Activated CD8-positive, alpha-beta memory T cell treated with anti-CD3 and anti-CD28 coated beads for 36 hours (primary cell): ENCODE data around the gene TRAF5. TPM values are rescaled to one million over a fixed set of nuclear protein-coding genes. Genes with fewer than 3 reads are reported as not detected.
"Not testable (repeated sequence)": the region's sequence is repeated elsewhere in the genome, so short reads cannot be mapped to it uniquely, and the experiment has no call there.

ENCODE experiments used
- CTCF ChIA-PET: fragments of 350-600 bp; sonication (Branson Sonifier 250); formaldehyde crosslinking; loops from one replicate; lab custom pipeline; 2021; ENCODE audit warnings: antibody characterized with exemption; lab: Charles Lee
- POLR2A ChIA-PET: fragments of 350-600 bp; sonication (Branson Sonifier 250); formaldehyde crosslinking; loops from one replicate; lab custom pipeline; 2021; ENCODE audit warnings: antibody characterized with exemption; lab: Charles Lee
- total RNA-seq, 2 experiments: library from RNA; stranded (reverse); gene quantifications; one replicate each; pipeline ENCODE4 v1.2.3, GENCODE V29; 2021

The TRAF5 gene
- total RNA-seq, 2 experiments from 2014 or later = 37.6 to 39.1 TPM

DNA sequence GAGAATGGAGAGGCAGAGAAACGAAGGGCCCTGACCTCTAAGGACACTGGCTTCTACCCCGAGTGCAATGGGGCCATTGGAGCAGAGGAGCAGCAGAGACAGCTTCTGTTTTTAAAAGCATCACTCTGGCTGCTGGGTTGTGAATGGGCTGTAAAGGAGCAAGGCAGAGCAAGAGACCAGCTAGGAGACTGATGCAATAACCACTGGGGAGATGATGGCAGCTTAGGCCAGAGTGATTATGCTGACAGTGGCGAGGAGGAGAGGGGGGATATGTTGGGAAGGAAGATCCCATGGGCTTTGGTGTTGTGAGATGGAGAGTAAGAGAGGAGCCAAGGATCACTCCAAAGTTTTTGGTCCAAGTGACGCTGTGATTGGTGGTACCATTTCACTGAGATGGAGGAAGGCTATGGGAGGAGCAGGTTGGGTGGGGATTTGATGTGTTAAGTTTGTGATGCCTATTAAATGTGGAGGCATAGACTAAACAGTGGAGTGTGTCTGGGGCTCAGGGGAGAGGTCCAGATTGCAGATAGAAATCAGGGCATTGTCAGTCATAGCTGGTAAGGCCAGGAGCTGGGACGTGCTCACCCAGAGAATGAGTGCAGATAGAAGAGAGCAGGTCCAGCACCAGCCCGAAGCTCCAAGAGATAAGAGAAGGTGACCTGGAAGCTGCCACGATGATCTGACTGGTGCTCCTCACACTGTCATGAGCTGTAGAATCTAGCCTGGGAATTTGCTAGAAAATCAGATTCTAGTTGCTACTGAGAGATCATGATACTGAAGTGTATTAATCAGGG lies 11.0 kb downstream of the TRAF5 start:
- ChIA-PET CTCF (interaction anchor here (1.1 kb wide), 1 partner anchor 9 kb away, joined by 4 read pairs; no protein-coding TSS in a partner anchor), POLR2A (no interaction called here)

DNA sequence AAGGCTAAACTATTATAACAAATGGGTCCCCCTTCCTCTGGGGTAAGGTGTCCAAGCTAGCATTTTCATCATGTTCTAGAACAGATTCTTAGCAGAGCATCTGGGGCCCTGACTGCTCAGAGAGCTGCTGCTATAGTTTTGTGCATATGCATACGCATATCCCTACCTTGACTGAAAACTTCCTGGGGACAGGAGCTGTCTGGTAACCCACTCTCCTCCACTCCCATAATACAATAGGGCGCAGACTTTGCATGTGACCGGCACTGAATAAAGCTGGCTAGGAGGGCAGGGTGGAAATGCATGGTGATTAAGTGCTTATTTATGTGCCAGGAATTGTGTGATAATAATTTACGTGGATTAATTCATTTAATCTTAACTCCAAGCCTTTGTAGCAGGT lies 11.6 kb downstream of the TRAF5 start:
- ChIA-PET POLR2A (no interaction called here), CTCF (no interaction called here)

DNA sequence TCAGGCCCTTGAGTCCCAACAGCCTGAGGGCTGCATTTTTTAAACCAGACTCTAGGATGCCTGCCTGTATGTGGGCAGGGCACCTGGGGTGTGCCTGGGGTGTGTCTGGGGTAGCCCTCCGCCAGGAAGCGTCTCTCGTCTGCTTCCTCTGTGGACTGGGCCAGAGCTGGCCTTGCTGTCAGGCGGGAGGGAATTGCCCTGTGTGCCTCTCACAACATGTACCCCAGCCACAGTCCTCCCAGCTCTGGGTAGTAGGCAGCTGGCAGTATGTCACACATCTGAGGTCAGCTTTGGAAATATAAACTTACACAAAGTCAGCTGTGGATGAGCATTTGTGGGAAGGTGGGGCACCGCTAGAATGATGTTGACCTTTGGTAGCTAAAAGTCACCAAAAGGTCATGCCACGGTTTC lies 13.0 kb downstream of the TRAF5 start:
- CTCF ChIA-PET = interaction anchor here (1.8 kb wide), 1 partner anchor 16 kb away, joined by 4 read pairs; no protein-coding TSS in a partner anchor

GRCh38 chr1:211340622-211341507 lies 14.2 kb downstream of the TRAF5 start:
- ChIA-PET POLR2A (no interaction called here), CTCF (interaction anchor here (0.9 to 1.8 kb wide), 2 partner anchors 9 to 17 kb away, joined by 3 to 4 read pairs; no protein-coding TSS in a partner anchor)

More for the DNA sequence above, 13.0 kb downstream of the TRAF5 start:
- POLR2A ChIA-PET = interaction anchor here (1.3 kb wide), 1 partner anchor 12 kb away, joined by 3 read pairs; no protein-coding TSS in a partner anchor

DNA sequence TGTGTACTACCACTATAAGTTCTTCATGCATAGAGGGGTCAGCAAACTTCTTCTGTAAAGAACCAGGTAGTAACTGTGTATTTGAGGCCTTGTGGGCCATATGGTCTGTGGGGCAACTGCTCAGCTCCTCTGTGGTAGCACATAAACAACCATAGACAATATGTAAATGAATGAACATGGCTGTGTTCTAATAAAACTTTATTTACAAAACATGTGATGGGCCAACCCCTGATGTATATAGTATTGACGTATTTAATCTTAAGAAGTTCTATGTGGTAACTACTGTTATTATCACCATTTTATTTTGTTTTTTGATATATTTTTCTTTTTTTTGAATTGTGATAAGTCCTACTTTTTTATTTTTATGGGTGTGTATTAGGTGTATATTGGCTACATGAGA lies 15.4 kb downstream of the TRAF5 start:
- CTCF ChIA-PET = no interaction called here
- POLR2A ChIA-PET = interaction anchor here (0.5 kb wide), 1 partner anchor 8 kb away, joined by 3 read pairs; no protein-coding TSS in a partner anchor

GRCh38 chr1:211343607-211344006 lies 17.0 kb downstream of the TRAF5 start:
- CTCF ChIA-PET = interaction anchor here (1.0 kb wide), 1 partner anchor 85 kb away, joined by 3 read pairs; no protein-coding TSS in a partner anchor
- POLR2A ChIA-PET = no interaction called here

DNA sequence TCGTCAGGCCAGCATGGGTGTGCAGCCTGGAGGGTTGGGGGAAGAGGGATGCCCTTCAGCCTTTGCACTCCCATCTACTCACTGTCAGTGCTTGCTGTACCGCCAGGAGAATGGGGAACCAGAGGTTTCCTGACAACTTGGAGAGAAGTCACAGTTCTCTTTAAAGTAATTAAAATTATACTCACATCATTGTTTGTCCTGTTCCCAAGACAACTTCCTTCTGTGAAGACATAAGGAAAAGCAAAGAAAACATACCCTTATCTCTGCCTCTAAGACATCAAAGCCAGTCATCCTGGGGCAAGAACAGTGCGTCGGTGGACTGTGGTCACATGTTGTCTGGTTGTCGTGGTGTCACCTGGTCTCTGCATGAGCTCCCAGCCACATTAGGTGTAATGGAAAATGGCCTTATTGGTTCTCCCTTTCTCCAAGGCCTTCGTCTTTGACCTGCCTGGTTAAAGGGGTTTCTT lies 17.6 kb downstream of the TRAF5 start:
- POLR2A ChIA-PET = no interaction called here
- CTCF ChIA-PET = interaction anchor here (1.0 to 1.3 kb wide), 2 partner anchors 11 to 86 kb away, joined by 3 to 4 read pairs; no protein-coding TSS in a partner anchor

DNA sequence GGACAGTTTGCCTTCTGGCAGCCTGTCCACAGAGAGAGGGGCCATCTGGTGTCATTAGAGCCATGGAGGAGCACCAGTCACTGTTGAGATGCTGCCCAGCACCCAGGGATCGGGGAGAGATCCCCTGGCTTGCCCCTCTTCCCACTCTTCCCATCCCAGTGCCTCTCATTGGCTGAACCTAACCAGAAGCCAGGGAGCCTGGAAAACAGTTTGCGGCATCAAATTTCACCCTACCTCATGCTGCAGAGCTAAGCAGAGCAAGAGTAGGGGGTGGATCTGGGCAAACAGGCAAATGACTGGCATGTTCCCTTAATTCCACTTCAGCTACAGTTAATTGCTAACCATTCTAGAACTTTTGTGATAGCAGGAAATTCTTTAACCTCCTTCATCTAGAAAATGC lies 19.1 kb downstream of the TRAF5 start:
- ChIA-PET CTCF (interaction anchor here (1.1 to 1.3 kb wide), 2 partner anchors 9 to 22 kb away, joined by 3 to 4 read pairs; no protein-coding TSS in a partner anchor), POLR2A (no interaction called here)

DNA sequence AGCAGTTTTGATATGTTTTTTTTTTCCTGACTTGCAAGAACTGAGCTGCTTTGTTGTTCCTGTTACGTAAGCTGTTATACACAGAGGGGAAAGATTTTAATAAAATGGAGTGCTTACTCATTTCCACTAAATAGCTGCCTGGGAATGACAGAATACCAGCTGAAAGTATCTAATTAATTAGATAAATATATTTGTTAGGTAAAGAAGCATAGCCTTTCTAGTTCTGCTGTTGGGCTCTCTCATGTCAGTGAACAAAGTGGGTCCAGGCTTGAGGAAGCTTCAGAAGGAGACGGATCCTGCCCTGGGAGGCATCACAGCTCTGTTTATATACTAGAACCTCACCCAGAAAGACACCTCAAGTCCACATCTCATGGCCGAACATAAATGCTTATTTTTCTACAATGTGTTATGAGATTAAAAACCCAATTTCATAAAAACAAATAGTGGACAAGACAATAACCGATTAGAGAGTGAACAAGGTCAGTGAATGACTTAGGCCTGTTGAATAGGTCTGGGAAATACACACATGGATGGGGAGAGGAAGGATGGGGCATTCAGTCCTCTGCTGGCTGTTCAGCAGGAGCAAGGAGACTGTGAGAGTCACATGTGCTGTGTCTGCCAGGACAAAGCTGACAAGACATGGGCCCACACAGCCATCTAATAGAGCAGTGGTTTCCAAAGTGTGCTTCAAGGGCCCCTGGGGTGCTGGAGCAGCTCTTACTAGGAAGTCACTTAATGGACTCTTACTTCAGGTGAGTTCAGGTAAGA lies 20.6 kb downstream of the TRAF5 start:
- POLR2A ChIA-PET = no interaction called here
- CTCF ChIA-PET = interaction anchor here (1.0 to 1.3 kb wide), 3 partner anchors 10 to 24 kb away, joined by 3 to 4 read pairs (median 3); no protein-coding TSS in a partner anchor

- POLR2A ChIA-PET = no interaction called here
- CTCF ChIA-PET = interaction anchor here (1.0 kb wide), 1 partner anchor 25 kb away, joined by 3 read pairs; no protein-coding TSS in a partner anchor
Measured at GRCh38 chr1:211348547-211348946, 21.9 kb downstream of the TRAF5 start.

DNA sequence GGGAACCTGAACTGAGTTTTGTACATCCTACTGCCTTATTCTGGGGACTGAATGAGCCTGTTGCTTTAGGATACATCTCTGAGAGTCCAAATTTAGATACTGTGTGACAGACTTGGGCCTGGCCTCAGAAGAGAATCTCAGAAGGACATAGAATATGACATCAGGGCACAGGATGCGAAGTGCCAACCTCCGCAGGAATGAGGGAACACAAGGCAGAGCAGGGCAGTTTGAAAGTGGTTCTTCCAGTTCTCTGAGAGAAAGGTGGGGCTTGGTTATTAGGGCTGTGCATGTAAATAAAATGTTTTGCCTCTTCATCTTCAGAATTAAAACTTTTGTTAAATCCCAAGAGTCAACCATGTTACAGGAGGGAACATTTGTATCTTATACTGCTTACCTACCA lies 23.1 kb downstream of the TRAF5 start:
- POLR2A ChIA-PET = no interaction called here

DNA sequence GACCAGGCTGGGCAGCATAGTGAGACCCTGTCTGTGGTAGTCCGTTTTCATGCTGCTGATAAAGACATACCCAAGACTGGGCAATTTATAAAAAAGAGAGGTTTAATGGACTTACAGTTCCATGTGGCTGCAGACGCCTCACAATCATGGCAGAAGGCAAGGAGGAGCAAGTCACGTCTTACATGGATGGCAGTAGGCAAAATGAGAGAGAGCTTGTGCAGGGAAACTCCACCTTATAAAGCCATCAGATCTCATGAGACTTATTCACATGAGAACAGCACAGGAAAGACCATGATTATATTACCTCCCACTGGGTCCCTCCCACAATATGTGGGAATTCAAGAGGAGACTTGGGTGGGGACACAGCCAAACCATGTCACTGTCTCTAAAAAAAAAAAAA lies 25.4 kb downstream of the TRAF5 start:
- POLR2A ChIA-PET = not testable (repeated sequence)
- CTCF ChIA-PET = interaction anchor here (0.7 to 1.2 kb wide), 2 partner anchors 13 to 242 kb away, joined by 3 to 4 read pairs; no protein-coding TSS in a partner anchor

More for the DNA sequence above, 23.1 kb downstream of the TRAF5 start:
- CTCF ChIA-PET = interaction anchor here (0.7 to 1.4 kb wide), 2 partner anchors 9 to 26 kb away, joined by 3 read pairs; no protein-coding TSS in a partner anchor

DNA sequence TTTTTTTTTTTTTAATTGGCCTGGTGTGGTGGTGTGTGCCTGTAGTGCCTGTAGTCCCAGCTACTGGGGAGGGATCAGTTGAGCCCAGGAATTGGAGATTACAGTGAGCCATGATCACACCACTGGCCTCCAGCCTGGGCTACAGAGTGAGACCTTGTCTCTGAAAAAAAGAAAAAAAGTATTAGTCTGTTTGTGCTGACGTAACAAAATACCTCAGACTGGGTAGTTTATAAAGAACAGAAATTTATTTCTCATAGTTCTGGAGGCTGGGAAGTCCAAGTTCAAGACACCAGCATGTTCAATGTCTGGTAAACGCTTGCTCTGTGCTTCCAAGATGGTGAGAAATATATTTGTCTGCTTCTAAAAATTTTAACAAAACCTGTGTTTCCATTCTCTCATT lies 25.8 kb downstream of the TRAF5 start:
- ChIA-PET CTCF (interaction anchor here (0.7 kb wide), 1 partner anchor 241 kb away, joined by 3 read pairs; no protein-coding TSS in a partner anchor), POLR2A (no interaction called here)

GRCh38 chr1:211352985-211353515 lies 26.4 kb downstream of the TRAF5 start:
- ChIA-PET CTCF (no interaction called here), POLR2A (no interaction called here)

DNA sequence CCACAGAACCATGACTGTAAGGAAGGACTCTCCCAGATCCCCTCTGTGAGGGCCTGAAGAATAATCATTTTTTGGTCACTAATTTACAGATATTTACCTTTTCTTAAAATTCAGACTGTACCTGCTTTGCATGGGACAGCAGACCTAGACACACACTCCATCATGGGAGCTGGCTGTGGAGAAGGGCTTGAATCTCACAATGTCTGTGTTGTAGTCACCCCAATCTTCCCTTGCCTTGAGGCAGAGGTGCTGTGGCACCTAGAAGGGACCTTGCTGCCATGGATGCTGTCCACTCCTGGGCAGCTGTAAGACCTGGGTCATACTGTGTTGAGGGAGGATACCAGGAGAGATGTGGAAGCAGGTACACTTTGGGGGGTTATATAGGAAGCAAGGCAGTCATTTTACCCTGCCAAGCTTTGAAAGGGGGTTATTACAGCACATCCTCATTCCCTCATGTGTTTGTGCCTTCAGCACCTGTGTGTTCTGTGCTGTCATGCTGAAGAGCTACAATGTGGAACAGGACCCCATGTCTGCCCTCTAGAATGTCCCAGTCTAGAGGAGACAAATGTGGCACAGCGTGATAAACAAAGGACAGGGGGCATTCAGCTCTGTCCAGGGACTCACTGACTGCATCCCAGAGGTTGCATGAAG lies 27.1 kb downstream of the TRAF5 start:
- ChIA-PET POLR2A (no interaction called here), CTCF (interaction anchor here (0.6 to 3.0 kb wide), 3 partner anchors 19 to 31 kb away, joined by 4 to 9 read pairs (median 4); no protein-coding TSS in a partner anchor)

- CTCF ChIA-PET = interaction anchor here (0.6 to 3.0 kb wide), 3 partner anchors 11 to 320 kb away, joined by 4 to 9 read pairs (median 4); no protein-coding TSS in a partner anchor
- POLR2A ChIA-PET = interaction anchor here (0.5 kb wide), 1 partner anchor 47 kb away, joined by 3 read pairs; no protein-coding TSS in a partner anchor
Measured at GRCh38 chr1:211355873-211356272, 29.2 kb downstream of the TRAF5 start.

GRCh38 chr1:211356723-211357407 lies 30.2 kb downstream of the TRAF5 start:
- CTCF ChIA-PET = interaction anchor here (0.8 to 1.7 kb wide), 2 partner anchors 25 to 29 kb away, joined by 3 read pairs; no protein-coding TSS in a partner anchor
- POLR2A ChIA-PET = no interaction called here
